ENCODE results near the gene LYZL1.
"Not testable (repeated sequence)": the region's sequence is repeated elsewhere in the genome, so short reads cannot be mapped to it uniquely, and the experiment has no call there.

Gene LYZL1

DNA sequence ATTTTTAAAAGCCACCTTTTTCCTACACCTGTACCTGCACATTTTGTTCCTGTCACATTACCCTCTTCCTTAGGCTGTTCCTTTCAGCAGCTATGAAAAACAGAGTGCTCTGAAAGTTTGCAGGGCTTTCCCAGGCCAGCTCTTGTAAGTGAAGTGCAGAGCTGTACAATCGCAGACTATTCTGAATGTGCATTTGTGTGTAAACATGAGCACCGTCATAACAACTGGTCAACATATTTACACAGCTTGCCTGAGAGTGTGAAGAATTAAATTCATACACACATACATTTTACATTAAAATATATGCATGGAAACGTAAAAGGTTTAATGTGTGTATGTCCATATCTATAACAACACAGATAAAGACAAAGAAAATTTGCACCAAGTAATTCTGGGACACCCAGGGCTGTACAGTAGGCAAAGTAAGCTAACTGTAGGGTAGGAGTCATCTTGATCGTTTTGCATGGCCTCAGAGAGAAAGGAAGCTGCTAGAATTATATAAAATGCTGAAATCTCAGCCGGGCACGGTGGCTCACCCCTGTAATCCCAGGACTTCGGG, 23.6 kb upstream of the LYZL1 start:
- DNase-seq: no peak

- DNase-seq: no peak
These were observed 22.2 kb upstream of the LYZL1 start for GRCh38 chr10:29266641-29267040.

- DNase-seq: no peak
These were observed 20.9 kb upstream of the LYZL1 start for GRCh38 chr10:29268011-29268410.

DNA sequence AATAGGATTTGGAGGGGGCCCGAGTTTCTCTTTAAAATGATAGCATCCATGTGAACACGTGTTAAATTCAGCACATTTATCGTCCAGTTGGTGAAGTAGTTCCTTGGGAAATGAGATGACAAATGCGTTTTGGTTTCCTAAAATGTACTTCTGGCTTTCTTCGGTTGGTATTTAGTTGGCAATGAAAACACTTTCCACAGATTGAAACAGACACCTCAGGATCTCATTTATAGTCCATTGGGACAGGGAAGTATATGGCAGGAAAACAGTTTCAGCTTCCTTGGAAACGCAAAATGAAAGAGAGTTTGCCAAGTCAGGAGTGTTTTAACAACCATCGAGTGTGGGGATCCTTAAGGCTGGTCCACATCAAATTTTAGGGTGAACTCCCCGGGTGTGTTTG, 19.4 kb upstream of the LYZL1 start:
- DNase-seq: no peak

DNA sequence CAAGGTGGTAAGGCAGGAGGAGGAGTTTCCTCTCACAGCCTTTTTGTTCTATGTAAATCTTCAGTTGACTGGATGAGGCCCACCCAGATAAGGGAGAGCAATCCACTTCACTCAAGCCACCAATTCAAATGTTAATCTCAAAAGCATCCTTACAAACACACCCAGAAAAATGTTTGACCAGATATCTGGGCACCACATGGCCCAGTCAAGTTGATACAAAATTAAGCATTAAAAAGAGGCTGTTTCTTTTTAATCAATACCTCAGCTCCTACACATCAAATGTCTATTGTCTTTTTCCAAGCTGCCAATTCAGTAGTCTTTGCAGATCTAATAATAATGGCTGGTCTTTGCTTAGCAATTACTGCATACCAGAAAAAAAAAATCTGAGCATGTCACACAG, 18.0 kb upstream of the LYZL1 start:
- DNase-seq: no peak

GRCh38 chr10:29271877-29272276, 17.0 kb upstream of the LYZL1 start:
- no peak for DNase-seq

GRCh38 chr10:29273478-29273877, 15.4 kb upstream of the LYZL1 start:
- DNase-seq: no peak

DNA sequence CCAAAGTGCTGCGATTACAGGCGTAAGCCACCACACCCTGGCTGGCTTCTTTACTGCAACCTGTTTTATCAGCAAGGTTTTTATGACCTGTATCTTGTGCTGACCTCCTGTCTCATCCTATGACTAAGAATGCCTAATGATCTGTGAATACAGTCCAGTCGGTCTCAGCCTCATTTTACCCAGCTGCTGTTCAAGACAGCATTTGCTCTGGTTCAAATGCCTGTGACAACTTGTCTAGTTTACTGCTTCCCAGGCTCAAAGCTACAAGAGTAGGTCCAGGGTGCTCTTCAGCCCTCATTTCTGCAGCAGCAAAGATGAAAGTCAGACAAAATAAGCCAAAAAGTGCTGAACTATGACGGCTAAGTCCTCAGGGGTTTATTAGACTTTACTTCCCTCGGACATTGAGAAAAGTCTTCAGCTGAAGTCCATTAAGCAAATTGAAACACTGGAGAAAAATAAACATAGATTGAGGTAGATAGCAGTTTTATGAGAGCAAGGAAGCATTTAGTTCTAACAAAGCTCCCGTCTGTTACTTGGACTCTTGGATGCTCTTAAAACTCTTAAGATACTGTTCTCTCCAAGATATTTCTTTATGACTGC, 12.5 kb upstream of the LYZL1 start:
- no peak for DNase-seq

DNA sequence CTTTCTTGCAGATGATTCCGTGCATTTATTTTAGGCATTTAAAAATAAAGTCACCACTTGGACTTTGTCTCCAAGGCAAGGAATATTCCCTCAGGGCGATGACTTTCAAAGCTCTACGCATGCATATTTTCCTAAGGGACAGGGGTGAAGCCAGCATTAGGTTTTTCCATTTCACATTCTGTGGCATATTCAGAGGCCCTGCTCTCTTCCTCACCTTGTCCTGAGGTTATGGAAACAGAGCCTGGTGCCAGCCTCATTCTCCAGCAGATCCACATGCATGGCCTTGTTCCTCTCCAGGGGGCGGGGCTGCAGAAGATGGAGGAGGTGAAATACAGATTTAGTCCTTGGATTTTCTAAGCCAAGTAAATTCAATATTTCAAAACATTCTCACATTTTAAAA, 11.6 kb upstream of the LYZL1 start:
- DNase-seq: no peak

DNA sequence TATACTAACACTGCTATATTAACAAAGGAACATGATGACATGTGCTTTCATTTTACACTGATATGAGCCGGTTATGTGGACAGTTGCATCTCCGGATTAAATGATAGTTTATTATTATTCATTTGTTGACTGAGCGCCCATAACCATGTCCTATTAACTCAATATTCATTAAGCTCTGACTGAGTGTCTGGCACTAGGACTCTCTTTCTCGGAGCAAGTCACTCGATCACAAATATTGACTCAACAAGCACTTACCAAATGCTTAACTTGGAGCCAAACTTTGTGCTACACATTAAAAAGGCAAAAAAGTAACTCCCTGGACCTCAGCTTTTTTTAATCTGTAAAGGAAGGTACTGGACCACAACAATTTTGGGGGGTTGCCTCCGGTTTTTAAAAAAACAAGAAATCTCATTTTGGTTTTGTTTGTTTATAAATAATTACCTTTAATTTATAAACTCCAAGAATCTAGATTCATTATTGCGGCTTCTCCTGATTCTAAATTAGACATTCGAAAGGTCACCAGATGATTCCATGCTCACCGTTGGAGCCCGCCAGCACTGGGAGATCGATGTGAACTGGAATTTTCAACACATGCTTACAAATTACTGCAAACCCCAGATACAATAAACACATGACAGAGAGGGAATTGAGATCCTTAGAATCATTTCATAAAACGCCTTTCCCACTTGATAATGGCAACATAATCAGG, 8.9 kb upstream of the LYZL1 start:
- DNase-seq: no peak

- no peak for DNase-seq
These were observed 8.4 kb upstream of the LYZL1 start for GRCh38 chr10:29280488-29280840.

DNA sequence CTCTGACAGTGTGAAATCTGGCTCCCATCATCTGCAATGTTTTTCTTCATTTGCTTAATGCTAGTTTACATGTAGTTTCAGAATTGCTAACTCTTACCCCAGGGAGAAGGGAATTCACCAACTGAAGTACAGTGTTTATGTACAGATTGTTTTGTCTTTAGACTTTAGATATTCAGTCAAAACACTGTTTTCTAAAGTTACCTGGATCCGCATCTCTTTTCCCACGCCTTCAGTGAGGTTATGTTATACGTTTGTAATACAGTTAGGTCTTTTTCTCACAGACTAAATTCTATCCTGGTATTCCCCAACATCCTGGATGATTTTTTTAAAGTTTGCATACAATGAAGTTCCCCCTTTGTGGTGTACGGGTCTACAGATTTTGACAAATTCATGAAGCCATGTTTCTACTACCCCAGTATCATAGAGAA, 3.2 kb upstream of the LYZL1 start:
- no peak for DNase-seq

- no peak for DNase-seq
These were observed 1.2 kb upstream of the LYZL1 start for GRCh38 chr10:29287635-29288034.

DNA sequence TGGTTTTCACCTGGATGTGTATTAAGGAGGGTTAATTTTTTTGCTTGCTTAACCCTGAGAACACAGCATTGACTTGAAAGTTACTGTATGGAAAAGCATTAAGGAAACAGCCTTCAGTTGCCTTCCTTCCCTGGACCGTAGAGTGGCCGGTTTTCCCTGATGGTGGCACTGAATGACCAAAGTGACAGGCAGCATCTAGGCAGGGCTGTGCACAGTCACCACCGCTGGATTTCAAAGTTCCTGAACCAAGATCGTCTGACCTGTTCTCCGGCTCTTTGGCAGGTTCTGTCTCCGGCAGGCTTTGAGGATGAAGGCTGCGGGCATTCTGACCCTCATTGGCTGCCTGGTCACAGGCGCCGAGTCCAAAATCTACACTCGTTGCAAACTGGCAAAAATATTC, 2.7 kb downstream of the LYZL1 start:
- DNase-seq: not testable (repeated sequence)

- not testable (repeated sequence) for DNase-seq
These were observed 3.5 kb downstream of the LYZL1 start for GRCh38 chr10:29292406-29292805.

DNA sequence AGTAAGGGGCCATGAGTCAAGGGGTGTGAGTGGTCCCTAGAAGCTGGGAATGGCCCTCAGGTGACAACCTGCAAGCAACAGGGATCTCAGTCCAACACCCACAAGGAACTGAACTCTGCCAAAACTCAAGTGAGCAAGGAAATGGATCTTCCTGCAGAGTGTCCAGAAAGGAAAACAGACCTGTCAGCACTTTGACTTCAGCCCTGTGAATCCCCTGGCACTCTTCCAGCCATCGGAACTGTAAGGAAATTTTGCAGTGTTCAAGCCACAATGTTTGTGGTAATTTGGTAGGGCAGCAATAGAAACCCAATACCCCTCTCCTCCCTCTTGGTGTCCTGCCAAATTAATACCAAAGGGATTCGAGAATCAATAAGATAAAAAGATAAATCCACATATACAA, 6.9 kb downstream of the LYZL1 start:
- DNase-seq: no peak

- DNase-seq: no peak
These were observed 8.8 kb downstream of the LYZL1 start for GRCh38 chr10:29297678-29298077.

DNA sequence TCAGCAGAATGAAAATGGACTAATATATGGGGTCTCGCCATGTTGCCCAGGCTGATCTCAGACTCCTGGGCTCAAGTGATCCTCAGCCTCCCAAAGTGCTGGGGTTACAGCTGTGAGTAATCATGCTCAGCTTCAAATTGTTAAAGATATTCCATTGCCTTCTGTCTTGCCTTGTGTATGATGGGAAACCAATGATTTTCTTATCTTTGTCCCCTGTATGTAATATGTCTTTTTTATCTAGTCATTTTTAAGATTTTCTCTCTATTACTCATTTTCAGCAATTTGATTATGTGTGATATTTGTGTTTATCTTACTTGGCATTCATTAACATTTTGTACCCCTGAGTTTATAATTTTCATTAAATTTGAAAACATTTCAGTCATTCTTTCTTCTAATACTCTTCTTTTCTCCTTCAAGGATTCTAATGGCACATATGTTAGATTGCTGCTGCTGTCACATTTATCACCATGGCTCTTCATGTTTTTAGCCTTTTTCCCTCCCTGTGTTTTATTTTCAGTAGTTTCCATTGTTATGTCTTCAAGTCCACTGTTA, 12.6 kb downstream of the LYZL1 start:
- no peak for DNase-seq

- DNase-seq: no peak
These were observed 13.6 kb downstream of the LYZL1 start for GRCh38 chr10:29302499-29302898.

GRCh38 chr10:29304264-29304994, 15.6 kb downstream of the LYZL1 start:
- DNase-seq: peak; percentile 27

DNA sequence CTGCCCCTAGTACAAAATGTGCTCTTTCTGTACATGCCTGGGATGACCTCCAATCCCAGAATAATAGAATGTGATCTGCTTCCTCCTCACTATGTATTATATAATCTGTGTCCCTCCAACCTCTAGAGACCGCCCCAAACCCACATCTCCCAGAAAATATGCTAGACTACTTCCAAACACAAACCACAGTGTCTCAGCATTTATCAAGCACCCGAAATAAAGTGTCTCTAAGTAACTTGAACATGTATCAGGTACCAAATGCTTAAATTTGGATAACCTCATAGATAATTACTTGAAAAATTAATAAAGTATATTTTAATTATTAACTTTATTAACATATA, 16.1 kb downstream of the LYZL1 start:
- DNase-seq: no peak

GRCh38 chr10:29306688-29307087, 17.8 kb downstream of the LYZL1 start:
- DNase-seq: no peak

- DNase-seq: not testable (repeated sequence)
These were observed 19.3 kb downstream of the LYZL1 start for GRCh38 chr10:29308142-29308541.

GRCh38 chr10:29309465-29309864, 20.6 kb downstream of the LYZL1 start:
- DNase-seq: no peak

Data from inflammatory macrophage treated with lipopolysaccharide for 4 hours (primary cell).